Cardiac muscle cell (in vitro differentiated cells and primary cell): ENCODE measurements around the gene PRR20G. TPM values are rescaled to one million over a fixed set of nuclear protein-coding genes. Genes with fewer than 3 reads are reported as not detected.

Experiments
- DNase-seq, 2 donors: peaks; one replicate each; pipeline versions ENCODE4 v3.0.0 to v3.0.0-alpha.2; 2010 to 2017; ENCODE audit warnings: low read depth in 1 of 2, low spot score in 1 of 2
- H3K27ac ChIP-seq: fragments of 200-600 bp; sonication (generic); 2 replicates; pipeline ENCODE4 v1.5.1; 2016
- H3K27me3 ChIP-seq: fragments of 200-600 bp; sonication (generic); 2 replicates; pipeline ENCODE4 v1.6.0; 2016; ENCODE audit warnings: control low read depth
- H3K36me3 ChIP-seq: fragments of 200-600 bp; sonication (generic); 2 replicates; pipeline ENCODE4 v1.5.1; 2016; ENCODE audit warnings: control low read depth
- H3K4me1 ChIP-seq: fragments of 200-600 bp; sonication (generic); 2 replicates; pipeline ENCODE4 v1.8.1; 2017; ENCODE audit warnings: low read depth, mild to moderate bottlenecking, mixed run types
- H3K4me3 ChIP-seq: fragments of 200-600 bp; sonication (generic); 2 replicates; pipeline ENCODE4 v1.5.1; 2016; ENCODE audit warnings: mild to moderate bottlenecking
- H3K9me3 ChIP-seq: fragments of 200-600 bp; sonication (generic); 2 replicates; pipeline ENCODE4 v1.5.1; 2017; ENCODE audit warnings: low read depth, mild to moderate bottlenecking, control low read depth
- CTCF ChIP-seq: IDR thresholded peaks from 2 replicates; pipeline ENCODE4 v1.5.1; 2012; ENCODE audit warnings: low read depth, mild to moderate bottlenecking, low read length
- polyA plus RNA-seq: library from polyadenylated mRNA; unstranded; fragments of >200 nt; fragmentation: Nextera tagmentation; extraction: Ambion mirVana; gene quantifications from 2 replicates; pipeline ENCODE4 v1.2.1, GENCODE V29; 2016
- total RNA-seq: library from RNA; depleted of rRNA; stranded (reverse); fragments of >200 nt; gene quantifications from 2 replicates; pipeline ENCODE4 v1.2.3, GENCODE V29; 2016

Gene PRR20G
- total and polyA plus RNA-seq, 2 experiments from 2014 or later, result not detected

- Histone ChIP-seq H3K9me3 (no peaks in the 10 kb centered on the region), H3K27ac (no peak overlapping the region), H3K4me1 (no peaks in the 10 kb centered on the region), H3K36me3 (no peaks in the 10 kb centered on the region), H3K27me3 (no peaks in the 10 kb centered on the region), H3K4me3 (no peak overlapping the region)
- no peak for DNase-seq
- TF ChIP-seq CTCF, result no peak
Measured at GRCh38 chr3:127277561-127277960, 10.3 kb downstream of the PRR20G start.

- Histone ChIP-seq H3K4me3 (no peak overlapping the region), H3K4me1 (no peaks in the 10 kb centered on the region), H3K27me3 (no peaks in the 10 kb centered on the region), H3K9me3 (no peaks in the 10 kb centered on the region), H3K27ac (no peak overlapping the region), H3K36me3 (no peaks in the 10 kb centered on the region)
- TF ChIP-seq CTCF, result no peak
- DNase-seq, result no peak
Measured at GRCh38 chr3:127276995-127277394, 10.9 kb downstream of the PRR20G start.

GRCh38 chr3:127276396-127276795 is 11.4 kb downstream of the PRR20G start:
- no peak for TF ChIP-seq CTCF
- no peaks in the 10 kb centered on the region for H3K9me3 ChIP-seq

GRCh38 chr3:127275287-127275781 is 12.5 kb downstream of the PRR20G start:
- no peaks in the 10 kb centered on the region for H3K36me3 ChIP-seq
- H3K4me1 ChIP-seq, result no peaks in the 10 kb centered on the region
- no peaks in the 10 kb centered on the region for H3K27me3 ChIP-seq
- no peak for TF ChIP-seq CTCF
- no peaks in the 10 kb centered on the region for H3K9me3 ChIP-seq
- no peak overlapping the region for H3K4me3 ChIP-seq
- peak in 1 of 2 donors; percentile 5 for DNase-seq
- H3K27ac ChIP-seq, result no peak overlapping the region

More at GRCh38 chr3:127276396-127276795, 11.4 kb downstream of the PRR20G start:
- DNase-seq, result no peak
- no peak overlapping the region for H3K27ac ChIP-seq
- no peaks in the 10 kb centered on the region for H3K27me3 ChIP-seq
- no peak overlapping the region for H3K4me3 ChIP-seq
- H3K36me3 ChIP-seq, result no peaks in the 10 kb centered on the region
- H3K4me1 ChIP-seq, result no peaks in the 10 kb centered on the region

DNA sequence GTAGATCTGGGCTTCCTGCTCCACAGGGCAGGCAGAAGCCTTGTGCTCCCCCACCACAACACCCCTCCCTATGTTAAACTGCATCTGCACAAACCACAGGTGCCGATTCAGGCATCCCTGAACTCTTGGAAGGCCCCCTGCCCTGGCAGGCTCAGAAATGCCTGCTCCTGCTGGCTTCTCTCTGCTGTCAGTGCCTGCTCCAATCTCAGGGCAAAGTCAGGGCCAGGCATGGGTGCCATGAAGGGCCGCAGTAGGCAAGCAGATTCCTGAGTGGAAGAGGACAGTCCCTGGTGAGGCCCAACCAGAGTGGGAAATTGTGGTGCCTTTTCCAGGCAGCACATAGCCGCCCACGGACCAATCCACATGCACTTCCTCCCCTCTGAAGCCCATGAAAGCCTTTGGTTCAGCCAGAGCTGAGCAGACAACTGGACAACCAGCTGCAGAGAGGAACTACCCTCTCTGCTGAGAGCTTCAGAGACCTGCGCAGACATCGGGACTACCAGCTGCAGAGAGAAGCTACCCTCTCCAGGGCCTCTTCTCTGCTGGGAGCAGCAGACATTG is 13.6 kb downstream of the PRR20G start:
- Histone ChIP-seq H3K27ac (no peak overlapping the region), H3K4me3 (no peak overlapping the region), H3K36me3 (no peaks in the 10 kb centered on the region), H3K9me3 (no peaks in the 10 kb centered on the region), H3K4me1 (no peaks in the 10 kb centered on the region), H3K27me3 (no peaks in the 10 kb centered on the region)
- DNase-seq, result no peak
- TF ChIP-seq CTCF, result no peak
